ENCODE results near the gene ERAP2. TPM values are rescaled to one million over a fixed set of nuclear protein-coding genes. Genes with fewer than 3 reads are reported as not detected.

The ERAP2 gene
- total RNA-seq, 1 donor from 2014 or later = 1.5 TPM

DNA sequence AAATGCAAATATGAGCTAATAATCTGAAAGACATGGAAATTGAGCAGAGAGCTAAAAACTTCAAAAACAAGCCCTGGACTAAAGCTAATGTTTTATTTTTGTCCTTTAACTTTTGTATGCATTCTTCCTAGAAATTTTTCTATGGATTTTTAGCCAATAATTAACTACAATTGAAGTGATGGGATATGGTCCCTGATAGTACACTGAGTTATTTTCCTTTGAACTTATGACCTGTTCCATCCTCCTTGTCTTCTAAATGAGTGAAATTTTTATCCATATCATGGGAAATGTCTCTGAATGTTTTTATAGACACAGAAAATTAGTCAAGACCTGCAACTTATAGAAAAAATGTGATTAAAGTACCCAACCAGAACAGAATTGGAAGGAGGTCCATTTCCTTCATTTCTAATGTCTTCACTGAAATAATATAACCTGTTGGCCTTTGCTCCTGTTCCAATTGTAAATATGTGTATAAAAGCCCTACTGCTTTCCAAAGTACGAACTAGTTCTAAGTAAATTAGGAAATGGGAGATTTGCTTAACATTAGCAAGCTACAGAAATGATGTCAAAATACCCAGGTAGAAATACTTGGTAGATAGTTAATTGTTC, 11.3 kb upstream of the ERAP2 start:
- no peak for DNase-seq (ENCODE audit: extremely low spot score, unreplicated experiment)
- H3K36me3 Mint-ChIP-seq = no peaks in the 10 kb centered on the region
- no peak overlapping the region for H3K4me3 Mint-ChIP-seq
- TF ChIP-seq, protein P1, sequence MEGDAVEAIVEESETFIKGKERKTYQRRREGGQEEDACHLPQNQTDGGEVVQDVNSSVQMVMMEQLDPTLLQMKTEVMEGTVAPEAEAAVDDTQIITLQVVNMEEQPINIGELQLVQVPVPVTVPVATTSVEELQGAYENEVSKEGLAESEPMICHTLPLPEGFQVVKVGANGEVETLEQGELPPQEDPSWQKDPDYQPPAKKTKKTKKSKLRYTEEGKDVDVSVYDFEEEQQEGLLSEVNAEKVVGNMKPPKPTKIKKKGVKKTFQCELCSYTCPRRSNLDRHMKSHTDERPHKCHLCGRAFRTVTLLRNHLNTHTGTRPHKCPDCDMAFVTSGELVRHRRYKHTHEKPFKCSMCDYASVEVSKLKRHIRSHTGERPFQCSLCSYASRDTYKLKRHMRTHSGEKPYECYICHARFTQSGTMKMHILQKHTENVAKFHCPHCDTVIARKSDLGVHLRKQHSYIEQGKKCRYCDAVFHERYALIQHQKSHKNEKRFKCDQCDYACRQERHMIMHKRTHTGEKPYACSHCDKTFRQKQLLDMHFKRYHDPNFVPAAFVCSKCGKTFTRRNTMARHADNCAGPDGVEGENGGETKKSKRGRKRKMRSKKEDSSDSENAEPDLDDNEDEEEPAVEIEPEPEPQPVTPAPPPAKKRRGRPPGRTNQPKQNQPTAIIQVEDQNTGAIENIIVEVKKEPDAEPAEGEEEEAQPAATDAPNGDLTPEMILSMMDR (conservative IDR thresholded peaks at IDR 0.05) = no peak
- no peak overlapping the region for H3K27ac Mint-ChIP-seq
- H3K9me3 Mint-ChIP-seq = no peaks in the 10 kb centered on the region
- peaks cover 13% of the 10 kb centered on the region for H3K4me1 Mint-ChIP-seq (ENCODE audit: unreplicated experiment)
- H3K27me3 Mint-ChIP-seq = no peaks in the 10 kb centered on the region

DNA sequence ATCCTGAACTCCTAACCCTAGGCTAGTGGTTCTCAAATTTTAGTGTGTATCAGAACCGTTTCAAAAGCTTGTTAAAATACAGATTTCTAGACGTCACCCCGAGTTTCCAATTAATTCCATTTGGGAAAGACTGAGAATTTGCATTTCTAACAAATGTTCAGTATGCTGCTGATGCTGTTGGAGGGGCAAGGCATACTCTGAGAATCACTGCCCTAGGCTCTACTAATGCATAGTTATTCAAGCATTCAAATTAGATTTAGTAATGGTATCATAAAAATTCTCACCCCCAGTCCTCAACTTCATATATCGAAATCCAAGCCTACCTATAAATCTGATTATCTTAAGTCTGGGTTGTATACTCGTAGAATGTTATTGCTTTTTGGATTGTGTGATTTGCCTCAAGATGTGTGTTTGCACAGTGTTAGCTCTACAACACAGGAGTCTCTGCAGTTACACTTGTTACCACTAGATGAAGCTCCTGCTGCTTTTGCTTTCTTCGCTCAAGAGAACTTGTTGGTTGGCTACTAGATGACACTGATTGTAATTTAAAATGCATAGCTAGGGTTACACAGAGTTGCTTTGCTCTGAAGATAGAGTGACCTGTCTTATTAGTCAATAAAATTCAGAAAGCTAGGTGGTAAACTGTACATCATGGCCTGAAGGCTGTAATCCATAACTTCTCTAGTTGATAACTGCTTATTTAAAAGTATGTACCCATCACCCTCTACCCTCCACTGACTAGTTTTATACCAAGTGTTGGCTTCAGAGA, 7.5 kb upstream of the ERAP2 start:
- no peak overlapping the region for H3K27ac Mint-ChIP-seq
- H3K4me3 Mint-ChIP-seq = no peak overlapping the region
- peaks cover 27% of the 10 kb centered on the region for H3K4me1 Mint-ChIP-seq (ENCODE audit: unreplicated experiment)
- peaks cover 2% of the 10 kb centered on the region for H3K27me3 Mint-ChIP-seq
- TF ChIP-seq, protein P1 (conservative IDR thresholded peaks at IDR 0.05) = peak; percentile 79
- H3K9me3 Mint-ChIP-seq = no peaks in the 10 kb centered on the region
- no peaks in the 10 kb centered on the region for H3K36me3 Mint-ChIP-seq
- DNase-seq (ENCODE audit: extremely low spot score, unreplicated experiment) = no peak

DNA sequence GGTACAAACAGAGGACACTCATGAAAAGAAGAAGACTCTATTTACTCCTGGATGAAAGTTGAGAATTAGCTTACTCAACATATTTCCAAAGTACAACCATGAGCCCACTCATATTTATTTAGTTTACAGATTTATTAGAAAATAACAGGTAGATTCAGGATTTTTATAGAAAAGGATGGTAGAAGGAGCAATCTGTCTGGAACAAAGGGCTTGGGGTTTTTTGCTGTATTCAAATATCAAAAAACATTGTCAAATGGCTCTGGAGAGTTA, 7.0 kb upstream of the ERAP2 start:
- TF ChIP-seq, protein P1 (conservative IDR thresholded peaks at IDR 0.05) = no peak
- Mint-ChIP-seq H3K4me1 (ENCODE audit: unreplicated experiment) (peaks cover 27% of the 10 kb centered on the region), H3K27me3 (peaks cover 2% of the 10 kb centered on the region), H3K9me3 (no peaks in the 10 kb centered on the region), H3K27ac (no peak overlapping the region), H3K36me3 (no peaks in the 10 kb centered on the region), H3K4me3 (no peak overlapping the region)
- DNase-seq (ENCODE audit: extremely low spot score, unreplicated experiment) = no peak

DNA sequence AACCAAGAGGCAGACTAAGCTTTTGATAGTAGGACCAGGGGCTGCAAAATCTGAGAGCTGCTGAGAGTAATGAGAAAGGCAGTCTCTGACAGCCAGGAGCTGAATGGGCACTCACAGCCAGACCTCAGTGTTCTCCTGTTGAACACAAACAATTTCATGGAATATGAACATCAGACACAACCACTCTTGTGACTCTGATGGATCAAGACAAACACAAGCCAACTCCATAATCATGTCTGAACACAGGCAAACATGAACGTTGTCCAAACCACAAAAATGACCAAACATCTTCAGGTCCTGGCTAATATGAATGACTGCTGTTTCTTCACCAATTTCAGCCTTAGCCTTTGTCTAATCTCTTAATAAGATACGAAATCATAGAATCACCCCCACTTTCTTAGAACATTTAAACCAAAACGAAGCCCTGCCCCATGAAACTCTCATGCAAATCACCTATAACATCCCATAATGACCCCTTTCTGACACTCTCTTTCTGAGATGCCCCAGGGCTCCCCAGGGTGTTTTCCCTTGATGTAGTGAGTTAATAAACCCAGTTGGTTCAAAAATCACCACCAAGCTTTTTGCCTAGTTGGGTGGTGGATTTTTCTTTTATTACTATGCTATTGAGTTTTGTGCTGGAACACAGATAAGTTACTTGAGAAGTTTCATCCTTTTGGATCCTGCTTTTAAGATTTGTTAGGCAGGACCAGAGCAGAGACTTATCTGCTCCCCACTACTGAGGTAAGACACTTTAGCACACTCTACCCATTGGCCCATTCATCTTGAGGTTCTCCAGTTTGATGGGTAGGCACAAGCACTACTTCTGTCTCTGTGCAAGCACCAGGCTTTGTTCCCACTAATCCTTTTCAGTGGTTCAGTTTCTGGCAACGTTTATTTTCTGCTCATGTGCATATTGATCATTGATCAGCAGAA, 5.9 kb upstream of the ERAP2 start:
- Mint-ChIP-seq H3K4me3 (no peak overlapping the region), H3K9me3 (no peaks in the 10 kb centered on the region), H3K36me3 (no peaks in the 10 kb centered on the region), H3K27ac (no peak overlapping the region), H3K27me3 (peaks cover 2% of the 10 kb centered on the region), H3K4me1 (ENCODE audit: unreplicated experiment) (peaks cover 23% of the 10 kb centered on the region)
- TF ChIP-seq, protein P1 (conservative IDR thresholded peaks at IDR 0.05) = no peak
- DNase-seq (ENCODE audit: extremely low spot score, unreplicated experiment) = no peak

DNA sequence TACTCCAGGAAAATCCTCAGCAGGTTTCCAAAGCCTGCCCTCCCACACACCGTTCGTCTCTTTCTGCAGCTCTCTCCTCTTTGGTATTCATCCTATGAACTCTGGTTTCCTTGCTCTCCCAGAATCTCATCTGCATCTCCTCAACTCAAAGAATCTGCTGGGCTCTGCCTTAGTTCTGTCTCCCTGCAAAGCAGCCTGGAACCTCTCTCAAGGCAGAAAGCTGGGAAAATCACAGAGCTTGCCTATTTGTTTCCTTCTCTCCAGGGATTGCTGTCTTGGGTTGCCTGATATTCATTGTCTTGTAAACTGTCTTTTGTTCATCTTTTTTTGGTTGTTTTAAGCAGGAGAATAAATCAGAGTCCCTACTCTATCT, 5.3 kb upstream of the ERAP2 start:
- no peak overlapping the region for H3K27ac Mint-ChIP-seq
- no peak for DNase-seq (ENCODE audit: extremely low spot score, unreplicated experiment)
- no peaks in the 10 kb centered on the region for H3K36me3 Mint-ChIP-seq
- no peak overlapping the region for H3K4me3 Mint-ChIP-seq
- H3K4me1 Mint-ChIP-seq (ENCODE audit: unreplicated experiment) = peaks cover 28% of the 10 kb centered on the region
- no peaks in the 10 kb centered on the region for H3K9me3 Mint-ChIP-seq
- peaks cover 2% of the 10 kb centered on the region for H3K27me3 Mint-ChIP-seq
- TF ChIP-seq, protein P1 (conservative IDR thresholded peaks at IDR 0.05) = no peak
